ENCODE data around the gene EXOSC5. TPM values are rescaled to one million over a fixed set of nuclear protein-coding genes. Genes with fewer than 3 reads are reported as not detected.

EXOSC5 gene
- total and polyA plus RNA-seq, 4 experiments from 2014 or later: 18.2 to 58.6 (median 34.7) TPM

Other genes with a start within 250 kb of the EXOSC5 start
- under 1 TPM; 0.15 to 0.28 TPM for gene CYP2S1, start 204.1 kb downstream of the EXOSC5 start, total RNA-seq
- not detected for gene CYP2S1, start 204.1 kb downstream of the EXOSC5 start, polyA plus RNA-seq
- under 1 TPM in 1 of 2 experiments, not detected in 1; 0.32 TPM for gene AXL, start 178.1 kb downstream of the EXOSC5 start, total RNA-seq
- under 1 TPM; 0.10 to 0.29 TPM for gene AXL, start 178.1 kb downstream of the EXOSC5 start, polyA plus RNA-seq
- 100 to 1,000 TPM; 300 TPM for gene HNRNPUL1, start 133.0 kb downstream of the EXOSC5 start, total RNA-seq
- gene HNRNPUL1, start 133.0 kb downstream of the EXOSC5 start, polyA plus RNA-seq: 100 to 1,000 TPM in 1 of 2 donors, 10 to 100 TPM in 1; 37.8 to 110 TPM
- gene CCDC97, start 87.2 kb downstream of the EXOSC5 start, total RNA-seq: 10 to 100 TPM; 56.4 to 61.4 TPM
- gene CCDC97, start 87.2 kb downstream of the EXOSC5 start, polyA plus RNA-seq: 10 to 100 TPM; 23.2 to 32.3 TPM
- 100 to 1,000 TPM; 136 to 143 TPM for gene TGFB1, start 43.4 kb downstream of the EXOSC5 start, total RNA-seq
- 10 to 100 TPM; 28.1 to 83.7 TPM for gene TGFB1, start 43.4 kb downstream of the EXOSC5 start, polyA plus RNA-seq
- gene B9D2, start 33.2 kb downstream of the EXOSC5 start, total RNA-seq: 10 to 100 TPM; 11.6 to 15.2 TPM
- gene B9D2, start 33.2 kb downstream of the EXOSC5 start, polyA plus RNA-seq: 10 to 100 TPM; 12.9 to 22.4 TPM
- 10 to 100 TPM; 14.3 to 16.1 TPM for gene TMEM91, start 20.8 kb downstream of the EXOSC5 start, total RNA-seq
- gene TMEM91, start 20.8 kb downstream of the EXOSC5 start, polyA plus RNA-seq: 1 to 10 TPM; 4.8 to 4.9 TPM
- gene BCKDHA, start 459 bp upstream of the EXOSC5 start, total RNA-seq: 10 to 100 TPM; 23.6 to 27.1 TPM
- 10 to 100 TPM; 59.7 to 65.1 TPM for gene BCKDHA, start 459 bp upstream of the EXOSC5 start, polyA plus RNA-seq
- gene B3GNT8, start 30.0 kb upstream of the EXOSC5 start, total RNA-seq: 1 to 10 TPM; 2.9 to 3.2 TPM
- 1 to 10 TPM in 1 of 2 donors, under 1 TPM in 1; 0.64 to 7.1 TPM for gene B3GNT8, start 30.0 kb upstream of the EXOSC5 start, polyA plus RNA-seq
- 10 to 100 TPM; 27.7 to 28.9 TPM for gene DMAC2, start 42.6 kb upstream of the EXOSC5 start, total RNA-seq
- gene DMAC2, start 42.6 kb upstream of the EXOSC5 start, polyA plus RNA-seq: 10 to 100 TPM; 43.1 to 58.2 TPM
- not detected for gene ERICH4, start 45.8 kb upstream of the EXOSC5 start, total RNA-seq
- not detected for gene ERICH4, start 45.8 kb upstream of the EXOSC5 start, polyA plus RNA-seq
- 10 to 100 TPM; 42.8 to 48.7 TPM for gene CEACAM21, start 178.8 kb upstream of the EXOSC5 start, total RNA-seq
- gene CEACAM21, start 178.8 kb upstream of the EXOSC5 start, polyA plus RNA-seq: 10 to 100 TPM; 60.4 to 61.2 TPM
- gene CEACAM4, start 229.7 kb upstream of the EXOSC5 start, total RNA-seq: under 1 TPM; 0.28 to 0.64 TPM
- not detected for gene CEACAM4, start 229.7 kb upstream of the EXOSC5 start, polyA plus RNA-seq

All from CD4-positive, alpha-beta memory T cell (primary cell).